Measurements from ENCODE around the gene IL26.

- TF ChIP-seq POLR2AphosphoS5 (IDR thresholded peaks at IDR 0.05; ENCODE audit: low read depth, low read length), result no peak
- no peak for TF ChIP-seq POLR2A (IDR thresholded peaks at IDR 0.05; ENCODE audit: low read depth, low read length)
- no peak for TF ChIP-seq TAF1 (IDR thresholded peaks at IDR 0.05; ENCODE audit: low read depth, low read length)
- TF ChIP-seq SPI1 (IDR thresholded peaks at IDR 0.05; ENCODE audit: low read depth, low read length), result no peak
These were observed 45.7 kb upstream of the IL26 start for GRCh38 chr12:68271346-68271745.
